B cell (primary cell): ENCODE data around the gene HRC. TPM values are rescaled to one million over a fixed set of nuclear protein-coding genes. Genes with fewer than 3 reads are reported as not detected.
A peak's percentile ranks its signal among the peaks of the same experiment; 100 is the strongest.
"Not testable (repeated sequence)": the region's sequence is repeated elsewhere in the genome, so short reads cannot be mapped to it uniquely, and the experiment has no call there.

Source experiments
- ATAC-seq: fragments of 200-7000 bp; cut with Tn5 transposase; one replicate; pipeline ENCODE4 v1.10.0; 2021; ENCODE audit warnings: low read depth, mild to moderate bottlenecking, moderate number of reproducible peaks, moderate library complexity
- CTCF ChIA-PET: fragments of 350-600 bp; sonication (Branson Sonifier 250); formaldehyde crosslinking; loops from one replicate; lab custom pipeline; 2021; ENCODE audit warnings: antibody characterized with exemption, inconsistent platforms; lab: Charles Lee
- POLR2A ChIA-PET: fragments of 350-600 bp; sonication (Branson Sonifier 250); formaldehyde crosslinking; loops from one replicate; lab custom pipeline; 2021; ENCODE audit warnings: antibody characterized with exemption; lab: Charles Lee
- DNase-seq: peaks from one replicate; pipeline ENCODE4 v3.0.0; 2013
- H2AFZ ChIP-seq: 2 replicates; pipeline ENCODE4 v1.6.1; 2012; ENCODE audit warnings: mild to moderate bottlenecking, low read depth, low read length; ENCODE audit not compliant: insufficient read depth, poor library complexity, severe bottlenecking
- H3K27ac ChIP-seq, 2 donors: 1 replicate in 1 of 2; 2 replicates in 1 of 2; pipeline ENCODE4 v1.5.1; 2012 to 2013; ENCODE audit warnings: low read length in 2 of 2, mild to moderate bottlenecking in 2 of 2, moderate library complexity in 1 of 2
- H3K27me3 ChIP-seq, 4 experiments: fragments of 200-600 bp in 1 of 4; sonication (generic) in 1 of 4; replicated peaks in 1 of 4; 1 replicate in 2 of 4; 2 replicates in 2 of 4; pipeline versions ENCODE4 v1.6.1 to v1.7.0; 2013 to 2016; ENCODE audit warnings: low read length in 3 of 4, mild to moderate bottlenecking in 2 of 4, mixed read lengths in 1 of 4, moderate library complexity in 1 of 4; ENCODE audit not compliant: insufficient read depth in 4 of 4, control insufficient read depth in 3 of 4; ENCODE audit errors: control extremely low read depth in 1 of 4
- H3K36me3 ChIP-seq, 2 experiments: replicated peaks in 1 of 2; 1 replicate in 1 of 2; 2 replicates in 1 of 2; pipeline versions ENCODE4 v1.6.1 to v1.7.1; 2013; ENCODE audit warnings: low read length in 1 of 2; ENCODE audit not compliant: insufficient read depth in 2 of 2, control insufficient read depth in 1 of 2; ENCODE audit errors: control extremely low read depth in 1 of 2, extremely low read depth in 1 of 2
- H3K4me1 ChIP-seq, 2 donors: fragments of 200-600 bp in 1 of 2; sonication (generic) in 1 of 2; 1 replicate in 1 of 2; 2 replicates in 1 of 2; pipeline versions ENCODE4 v1.5.1 to v1.6.1; 2013 to 2017; ENCODE audit warnings: low read length in 2 of 2; ENCODE audit not compliant: control insufficient read depth in 2 of 2, insufficient read depth in 2 of 2
- H3K4me2 ChIP-seq: replicated peaks from 2 replicates; pipeline ENCODE3; 2012; ENCODE audit warnings: mild to moderate bottlenecking, low read depth, low read length; ENCODE audit not compliant: poor library complexity, severe bottlenecking
- H3K4me3 ChIP-seq, 5 experiments: fragments of 200-600 bp in 1 of 5; sonication (generic) in 1 of 5; 1 replicate in 3 of 5; 2 replicates in 2 of 5; pipeline versions ENCODE4 v1.5.1 to v1.7.0; 2011 to 2016; ENCODE audit warnings: low read length in 4 of 5, mild to moderate bottlenecking in 4 of 5, low read depth in 2 of 5, control low read depth in 1 of 5, moderate library complexity in 1 of 5; ENCODE audit not compliant: insufficient read depth in 1 of 5; ENCODE audit errors: control extremely low read depth in 1 of 5, extremely low read depth in 1 of 5
- H3K79me2 ChIP-seq: fragments of 200-600 bp; sonication (generic); one replicate; pipeline ENCODE4 v1.6.0; 2016; ENCODE audit warnings: low read length; ENCODE audit not compliant: control insufficient read depth, insufficient read depth
- H3K9ac ChIP-seq: fragments of 200-600 bp; sonication (generic); 2 replicates; pipeline ENCODE4 v1.6.1; 2017; ENCODE audit warnings: mild to moderate bottlenecking, low read length, moderate library complexity
- H3K9me3 ChIP-seq, 3 donors: one replicate each; pipeline versions ENCODE4 v1.6.1 to v1.7.1; 2013; ENCODE audit warnings: low read length in 2 of 3; ENCODE audit not compliant: control insufficient read depth in 2 of 3, insufficient read depth in 1 of 3; ENCODE audit errors: control extremely low read depth in 1 of 3
- H4K20me1 ChIP-seq: 2 replicates; pipeline ENCODE4 v1.6.0; 2012; ENCODE audit warnings: mild to moderate bottlenecking, low read length; ENCODE audit not compliant: insufficient read depth, control insufficient read depth, poor library complexity, severe bottlenecking
- H3K27ac Mint-ChIP-seq: one replicate; pipeline ENCODE4 v1.8.0; 2021; ENCODE audit warnings: mixed read lengths
- H3K27me3 Mint-ChIP-seq: one replicate; pipeline ENCODE4 v1.8.0; 2021; ENCODE audit warnings: mixed read lengths
- H3K4me1 Mint-ChIP-seq: one replicate; pipeline ENCODE4 v1.8.0; 2021; ENCODE audit warnings: mixed read lengths
- H3K4me3 Mint-ChIP-seq: one replicate; pipeline ENCODE4 v1.8.0; 2021; ENCODE audit warnings: mixed read lengths
- H3K9me3 Mint-ChIP-seq: one replicate; pipeline ENCODE4 v1.8.0; 2022; ENCODE audit warnings: mixed read lengths; ENCODE audit not compliant: insufficient read depth
- EZH2 ChIP-seq: IDR thresholded peaks from 2 replicates; pipeline ENCODE4 v1.6.1; 2012; ENCODE audit warnings: borderline replicate concordance, low read depth, mild to moderate bottlenecking, moderate library complexity, low read length; ENCODE audit not compliant: insufficient read depth, poor library complexity, severe bottlenecking
- WGBS: methylation state at CpG from one replicate; pipeline ENCODE4 v1.1.5; 2013; ENCODE audit warnings: missing lambda C conversion rate; ENCODE audit not compliant: insufficient coverage; 5-methylcytosine and 5-hydroxymethylcytosine counted together
- intact Hi-C: fragments of 100-400 bp; cut with micrococcal nuclease; formaldehyde crosslinking; loops from one replicate; pipeline ENCODE4 v1.10.0; 2022
- polyA plus RNA-seq: library from polyadenylated mRNA; depleted of rRNA; stranded (reverse); fragments of >200 nt; gene quantifications from 2 replicates; pipeline ENCODE4 v1.2.3, GENCODE V29; 2012
- total RNA-seq, 2 donors: library from RNA; stranded (reverse); fragments of 120-200 nt in 1 of 2; gene quantifications; 1 replicate in 1 of 2; 2 replicates in 1 of 2; pipeline versions ENCODE4 v1.2.3 to v1.2.4, GENCODE V29; 2013 to 2022
- TF ChIP-seq, protein P1 (sequence below): fragments of 200-600 bp; IDR thresholded peaks from one replicate; pipeline ENCODE4 v1.8.0; 2022; ENCODE audit warnings: antibody characterized with exemption, mild to moderate bottlenecking

HRC gene
- total and polyA plus RNA-seq, 2 donors (not counting 1 experiment from before 2014, with no cell fraction given), result not detected

DNA sequence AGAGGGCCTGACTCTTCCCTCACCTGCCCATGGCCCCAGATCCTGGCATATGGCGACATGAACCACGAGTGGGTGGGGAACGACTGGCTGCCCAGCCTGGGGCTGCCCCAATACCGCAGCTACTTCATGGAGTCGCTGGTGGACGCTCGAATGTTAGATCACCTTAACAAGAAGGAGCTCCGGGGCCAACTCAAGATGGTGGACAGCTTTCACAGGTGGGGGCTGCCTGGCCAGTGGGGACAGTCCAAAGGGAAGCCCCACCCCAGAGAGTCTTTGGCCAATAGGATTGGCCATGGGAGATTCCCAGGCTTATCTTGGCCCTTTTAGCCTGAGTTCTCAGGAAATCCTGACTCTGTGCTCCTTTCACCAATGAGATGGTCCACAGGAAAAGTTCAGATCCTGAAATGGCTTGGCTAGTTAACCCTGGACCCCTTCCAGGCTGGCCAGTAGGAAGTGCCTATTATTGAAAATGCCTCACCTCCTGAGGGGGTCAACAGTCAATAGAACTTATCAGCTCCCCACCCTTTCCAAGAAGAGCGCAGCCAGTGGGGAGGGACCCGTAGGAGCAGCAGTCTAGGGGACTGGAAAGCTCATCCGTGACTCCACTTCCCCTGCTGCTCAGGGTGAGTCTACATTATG is 7.0 kb downstream of the HRC start:
- peaks cover 0 to 87% (median 38%) of the 10 kb centered on the region in 4 experiments for H3K27me3 ChIP-seq
- no peak overlapping the region for H3K4me3 ChIP-seq
- H2AFZ ChIP-seq, result no peak overlapping the region
- ATAC-seq (no peak), DNase-seq (no peak)
- H3K36me3 ChIP-seq, result no peaks in the 10 kb centered on the region
- H3K79me2 ChIP-seq, result no peaks in the 10 kb centered on the region
- TF ChIP-seq, protein P1, sequence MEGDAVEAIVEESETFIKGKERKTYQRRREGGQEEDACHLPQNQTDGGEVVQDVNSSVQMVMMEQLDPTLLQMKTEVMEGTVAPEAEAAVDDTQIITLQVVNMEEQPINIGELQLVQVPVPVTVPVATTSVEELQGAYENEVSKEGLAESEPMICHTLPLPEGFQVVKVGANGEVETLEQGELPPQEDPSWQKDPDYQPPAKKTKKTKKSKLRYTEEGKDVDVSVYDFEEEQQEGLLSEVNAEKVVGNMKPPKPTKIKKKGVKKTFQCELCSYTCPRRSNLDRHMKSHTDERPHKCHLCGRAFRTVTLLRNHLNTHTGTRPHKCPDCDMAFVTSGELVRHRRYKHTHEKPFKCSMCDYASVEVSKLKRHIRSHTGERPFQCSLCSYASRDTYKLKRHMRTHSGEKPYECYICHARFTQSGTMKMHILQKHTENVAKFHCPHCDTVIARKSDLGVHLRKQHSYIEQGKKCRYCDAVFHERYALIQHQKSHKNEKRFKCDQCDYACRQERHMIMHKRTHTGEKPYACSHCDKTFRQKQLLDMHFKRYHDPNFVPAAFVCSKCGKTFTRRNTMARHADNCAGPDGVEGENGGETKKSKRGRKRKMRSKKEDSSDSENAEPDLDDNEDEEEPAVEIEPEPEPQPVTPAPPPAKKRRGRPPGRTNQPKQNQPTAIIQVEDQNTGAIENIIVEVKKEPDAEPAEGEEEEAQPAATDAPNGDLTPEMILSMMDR, result no peak
- no peak for TF ChIP-seq EZH2
- no peak overlapping the region for H3K27ac Mint-ChIP-seq
- peaks cover 44 to 48% of the 10 kb centered on the region in 2 donors for H3K4me1 ChIP-seq
- peak overlapping the region; percentile 97 for H3K4me2 ChIP-seq
- CTCF ChIA-PET, result interaction anchor here (0.6 to 1.8 kb wide), 8 partner anchors 28 to 363 kb away, joined by 3 to 10 read pairs (median 4); partner anchors contain the start of genes GYS1, LIN7B and RUVBL2
- no peaks in the 10 kb centered on the region for H3K9me3 Mint-ChIP-seq
- no peak overlapping the region for H3K27ac ChIP-seq
- H3K9ac ChIP-seq, result no peak overlapping the region
- H3K4me1 Mint-ChIP-seq, result peaks cover 42% of the 10 kb centered on the region
- POLR2A ChIA-PET, result no interaction called here
- intact Hi-C loops, result loop anchor here (5.0 to 10.0 kb wide), 2 partner anchors 36 to 57 kb away; partner anchors contain the start of gene LIN7B
- H4K20me1 ChIP-seq, result no peaks in the 10 kb centered on the region
- WGBS, result 76% methylated on average over 10 of the region's 11 CpGs
- peaks cover 51% of the 10 kb centered on the region for H3K27me3 Mint-ChIP-seq
- peak overlapping the region; percentile 75 for H3K4me3 Mint-ChIP-seq
- peaks cover 0 to 52% (median 7%) of the 10 kb centered on the region in 3 donors for H3K9me3 ChIP-seq

DNA sequence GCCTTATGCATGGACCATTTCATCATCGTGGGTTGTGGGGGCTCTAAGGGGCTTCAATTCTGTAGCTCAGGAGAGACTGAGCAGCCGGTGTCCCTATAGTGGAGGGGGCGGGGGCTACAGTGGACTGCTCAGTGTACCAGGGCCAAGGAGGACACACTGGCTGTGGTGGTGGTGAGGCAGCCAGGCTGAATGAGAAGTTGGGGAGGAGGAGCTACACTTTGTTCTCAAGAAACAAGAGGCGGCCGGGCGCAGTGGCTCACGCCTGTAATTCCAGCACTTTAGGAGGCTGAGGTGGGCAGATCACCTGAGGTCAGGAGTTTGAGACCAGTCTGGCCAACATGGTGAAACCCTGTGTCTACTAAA is 8.8 kb downstream of the HRC start:
- peaks cover 46 to 49% of the 10 kb centered on the region in 2 donors for H3K4me1 ChIP-seq
- CTCF ChIA-PET, result interaction anchor here (0.6 to 5.2 kb wide), 8 partner anchors 12 to 214 kb away, joined by 3 to 44 read pairs (median 4); partner anchors contain the start of gene LIN7B
- H3K36me3 ChIP-seq, H3K4me3 ChIP-seq, H3K79me2 ChIP-seq, H2AFZ ChIP-seq, H3K9me3 Mint-ChIP-seq, H3K4me3 Mint-ChIP-seq, H3K9ac ChIP-seq, H4K20me1 ChIP-seq, POLR2A ChIA-PET, H3K27ac Mint-ChIP-seq, DNase-seq, ATAC-seq, H3K27ac ChIP-seq: not testable (repeated sequence)
- peaks cover 56% of the 10 kb centered on the region for H3K27me3 Mint-ChIP-seq
- peaks cover 0 to 49% (median 2%) of the 10 kb centered on the region in 3 donors for H3K9me3 ChIP-seq
- intact Hi-C loops, result loop anchor here (1.0 to 10.0 kb wide), 3 partner anchors 34 to 58 kb away; partner anchors contain the start of gene LIN7B
- H3K4me1 Mint-ChIP-seq, result peaks cover 37% of the 10 kb centered on the region
- peak overlapping the region; percentile 63 for H3K4me2 ChIP-seq
- H3K27me3 ChIP-seq, result peaks cover 0 to 81% (median 38%) of the 10 kb centered on the region in 4 experiments
- 67% methylated on average over 7 of the region's 7 CpGs for WGBS
